ENCODE measurements around the gene RTL10.

Gene RTL10

DNA sequence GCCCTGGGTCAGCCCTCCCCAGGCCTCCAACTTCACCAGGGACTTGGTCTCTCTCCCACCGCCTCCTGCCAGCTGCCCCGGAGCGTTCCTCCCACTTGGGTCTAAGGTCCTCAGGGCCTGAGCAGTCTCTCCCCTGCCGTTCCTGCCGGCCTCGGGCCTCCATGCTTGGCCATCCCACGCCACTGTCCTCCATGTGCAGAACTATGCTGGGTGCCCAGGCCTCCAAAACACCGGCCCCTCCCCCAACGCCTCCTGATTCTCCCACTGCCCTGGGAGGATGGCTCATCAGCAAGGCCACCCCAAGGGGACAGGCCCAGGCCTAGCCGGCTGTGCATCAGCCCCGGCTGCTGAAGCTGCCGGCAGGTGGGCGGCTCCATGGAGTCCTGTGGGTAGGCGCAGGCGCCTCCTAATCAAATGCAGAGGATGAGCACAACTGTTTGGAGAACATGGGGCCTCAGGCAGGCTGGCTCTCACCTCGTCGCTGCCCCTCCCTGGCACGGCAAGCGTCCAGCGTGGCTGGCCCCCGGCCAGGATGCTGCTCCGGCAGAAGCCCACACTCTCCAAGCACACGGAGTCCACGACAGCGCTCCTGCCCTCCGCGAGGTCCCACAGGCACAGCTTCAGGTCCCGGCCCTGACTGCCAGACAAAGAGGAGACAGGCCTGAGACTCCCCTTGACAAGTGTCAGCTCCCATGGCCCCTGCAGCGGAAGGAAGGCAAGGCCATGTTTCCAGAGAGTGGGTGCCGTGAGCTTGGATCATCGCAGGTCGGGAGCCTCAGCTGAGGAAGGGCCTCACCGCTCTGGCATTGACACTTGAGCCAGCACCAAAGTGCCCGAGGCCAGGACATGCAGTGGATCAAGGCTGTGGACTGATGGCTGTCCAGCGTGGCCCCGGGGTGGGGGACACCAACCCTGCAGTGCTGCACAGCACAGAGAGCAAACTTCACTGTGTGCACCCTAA lies 42.6 kb downstream of the RTL10 start:
- no peak overlapping the region for H3K27ac Mint-ChIP-seq

DNA sequence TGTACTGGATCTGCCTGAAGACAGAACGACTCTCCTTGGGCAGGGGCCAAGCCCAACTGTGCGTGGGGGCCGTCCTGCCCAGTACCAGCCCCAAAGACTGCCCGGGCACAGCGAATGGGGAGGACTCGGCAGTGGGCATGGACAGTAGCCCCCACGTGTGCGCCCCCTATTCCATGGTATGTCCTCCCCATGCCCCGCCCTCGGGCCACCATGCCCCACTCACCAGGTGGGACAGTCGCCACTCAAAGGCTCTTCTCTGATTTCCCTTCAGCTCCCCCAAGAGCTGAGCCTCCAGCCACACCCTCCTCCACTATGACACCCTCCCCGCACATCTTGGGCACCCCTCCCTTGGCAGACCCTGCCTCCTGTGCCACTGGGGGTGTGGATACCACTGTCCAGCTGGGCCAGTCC lies 43.5 kb downstream of the RTL10 start:
- H3K4me1 Mint-ChIP-seq (ENCODE audit: low read depth), result peaks cover 10% of the 10 kb centered on the region
- no peak overlapping the region for H3K27ac Mint-ChIP-seq
- H3K27me3 Mint-ChIP-seq, result no peaks in the 10 kb centered on the region
- no peak overlapping the region for H3K4me3 Mint-ChIP-seq
- H3K9me3 Mint-ChIP-seq, result no peaks in the 10 kb centered on the region
- peaks cover 3% of the 10 kb centered on the region for H3K36me3 Mint-ChIP-seq (ENCODE audit: low read depth)

More for the DNA sequence above, 42.6 kb downstream of the RTL10 start:
- Mint-ChIP-seq H3K36me3 (ENCODE audit: low read depth) (peaks cover 3% of the 10 kb centered on the region), H3K4me1 (ENCODE audit: low read depth) (peaks cover 10% of the 10 kb centered on the region), H3K4me3 (no peak overlapping the region), H3K9me3 (no peaks in the 10 kb centered on the region), H3K27me3 (no peaks in the 10 kb centered on the region)

DNA sequence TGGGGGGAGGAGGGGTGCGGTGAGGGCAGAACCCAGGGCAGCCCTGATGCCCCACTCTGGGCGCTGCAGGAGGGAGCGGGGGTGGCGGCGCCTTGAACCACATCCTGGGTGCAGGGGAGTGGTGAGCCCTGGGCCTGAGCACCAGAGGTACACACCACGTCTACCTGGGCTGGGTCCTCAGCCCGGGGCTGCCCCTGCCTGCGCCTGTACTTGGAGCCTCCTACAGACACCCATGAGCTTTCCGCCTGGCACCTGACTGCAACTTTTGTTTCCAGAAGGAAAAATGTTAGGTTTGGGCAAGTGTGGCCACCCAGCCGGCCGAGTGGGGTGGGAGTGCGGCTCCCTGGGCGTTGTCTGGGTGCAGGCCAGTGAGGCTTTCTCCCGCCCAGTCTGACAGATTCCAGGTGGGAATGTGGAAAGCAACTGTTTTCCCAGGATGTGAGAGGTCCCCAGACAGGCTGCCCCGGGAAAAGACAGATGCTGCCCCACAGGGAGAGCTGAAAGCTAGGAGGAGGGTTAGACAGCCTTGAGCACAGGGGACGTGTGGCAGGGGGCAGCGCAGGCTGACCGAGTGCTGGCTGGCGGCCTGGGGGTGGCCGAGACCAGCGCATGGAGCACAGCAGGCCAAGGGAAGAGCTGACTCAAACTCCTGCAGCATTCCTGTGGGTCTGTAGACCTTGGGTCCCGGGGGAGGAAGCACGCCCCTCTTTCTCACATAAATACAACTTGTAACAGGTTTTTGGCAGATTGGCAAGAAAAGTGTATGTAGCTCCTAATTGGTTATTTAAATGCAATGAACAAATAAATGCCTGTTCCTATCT lies 44.1 kb downstream of the RTL10 start:
- H3K4me3 Mint-ChIP-seq, result no peak overlapping the region
- no peak overlapping the region for H3K27ac Mint-ChIP-seq
- H3K27me3 Mint-ChIP-seq, result no peaks in the 10 kb centered on the region
- peaks cover 3% of the 10 kb centered on the region for H3K36me3 Mint-ChIP-seq (ENCODE audit: low read depth)
- no peaks in the 10 kb centered on the region for H3K9me3 Mint-ChIP-seq
- H3K4me1 Mint-ChIP-seq (ENCODE audit: low read depth), result peaks cover 10% of the 10 kb centered on the region

DNA sequence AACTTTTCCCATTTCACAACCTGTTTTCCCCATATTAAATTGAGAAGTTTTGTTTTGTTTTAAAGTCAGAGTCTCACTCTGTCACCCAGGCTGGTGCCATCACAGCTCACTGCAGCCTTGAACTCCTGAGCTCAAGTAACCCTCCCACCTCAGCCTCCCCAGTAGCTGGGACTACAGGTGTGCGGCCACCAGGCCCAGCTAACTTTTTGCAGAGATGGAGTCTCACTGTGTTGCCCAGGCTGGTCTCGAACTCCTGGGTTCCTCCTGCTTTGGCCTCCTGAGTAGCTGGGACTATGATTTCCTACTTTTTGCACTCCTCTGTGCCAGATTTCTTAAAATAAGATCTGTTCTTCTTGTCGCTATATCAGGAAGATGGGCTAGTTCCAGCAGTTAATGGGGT lies 44.9 kb downstream of the RTL10 start:
- no peaks in the 10 kb centered on the region for H3K9me3 Mint-ChIP-seq
- no peak overlapping the region for H3K27ac Mint-ChIP-seq
- no peak overlapping the region for H3K4me3 Mint-ChIP-seq
- H3K27me3 Mint-ChIP-seq, result no peaks in the 10 kb centered on the region
- H3K4me1 Mint-ChIP-seq (ENCODE audit: low read depth), result peaks cover 10% of the 10 kb centered on the region
- peaks cover 3% of the 10 kb centered on the region for H3K36me3 Mint-ChIP-seq (ENCODE audit: low read depth)

DNA sequence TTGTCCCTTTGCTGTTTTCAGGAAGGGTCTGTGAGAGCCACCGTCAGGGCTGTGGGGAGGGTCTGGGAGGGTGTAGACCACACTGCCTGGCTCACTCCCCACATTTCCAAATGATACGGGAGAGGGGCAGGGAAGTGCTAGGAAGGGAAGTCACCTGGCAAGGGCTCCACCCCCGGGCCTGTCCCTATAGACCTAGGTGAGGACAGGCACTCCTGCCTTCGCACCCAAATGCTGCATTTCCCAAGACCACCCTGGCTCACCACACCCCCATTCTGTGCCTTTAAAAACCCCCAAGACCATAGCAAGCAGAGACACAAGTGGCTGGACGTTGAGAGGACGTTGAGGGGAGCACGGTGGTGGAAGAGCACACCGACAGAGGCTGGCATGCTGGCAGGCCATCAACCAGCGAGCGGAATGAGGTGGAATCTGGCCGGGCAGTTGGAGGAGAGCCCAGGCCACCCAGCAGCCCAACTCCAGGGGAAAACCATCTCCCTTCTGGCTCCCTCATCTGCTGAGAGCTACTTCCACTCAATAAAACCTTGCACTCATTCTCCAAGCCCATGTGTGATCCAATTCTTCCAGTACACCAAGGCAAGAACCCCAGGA lies 45.7 kb downstream of the RTL10 start:
- Mint-ChIP-seq H3K27ac (no peak overlapping the region), H3K36me3 (ENCODE audit: low read depth) (peaks cover 3% of the 10 kb centered on the region)

DNA sequence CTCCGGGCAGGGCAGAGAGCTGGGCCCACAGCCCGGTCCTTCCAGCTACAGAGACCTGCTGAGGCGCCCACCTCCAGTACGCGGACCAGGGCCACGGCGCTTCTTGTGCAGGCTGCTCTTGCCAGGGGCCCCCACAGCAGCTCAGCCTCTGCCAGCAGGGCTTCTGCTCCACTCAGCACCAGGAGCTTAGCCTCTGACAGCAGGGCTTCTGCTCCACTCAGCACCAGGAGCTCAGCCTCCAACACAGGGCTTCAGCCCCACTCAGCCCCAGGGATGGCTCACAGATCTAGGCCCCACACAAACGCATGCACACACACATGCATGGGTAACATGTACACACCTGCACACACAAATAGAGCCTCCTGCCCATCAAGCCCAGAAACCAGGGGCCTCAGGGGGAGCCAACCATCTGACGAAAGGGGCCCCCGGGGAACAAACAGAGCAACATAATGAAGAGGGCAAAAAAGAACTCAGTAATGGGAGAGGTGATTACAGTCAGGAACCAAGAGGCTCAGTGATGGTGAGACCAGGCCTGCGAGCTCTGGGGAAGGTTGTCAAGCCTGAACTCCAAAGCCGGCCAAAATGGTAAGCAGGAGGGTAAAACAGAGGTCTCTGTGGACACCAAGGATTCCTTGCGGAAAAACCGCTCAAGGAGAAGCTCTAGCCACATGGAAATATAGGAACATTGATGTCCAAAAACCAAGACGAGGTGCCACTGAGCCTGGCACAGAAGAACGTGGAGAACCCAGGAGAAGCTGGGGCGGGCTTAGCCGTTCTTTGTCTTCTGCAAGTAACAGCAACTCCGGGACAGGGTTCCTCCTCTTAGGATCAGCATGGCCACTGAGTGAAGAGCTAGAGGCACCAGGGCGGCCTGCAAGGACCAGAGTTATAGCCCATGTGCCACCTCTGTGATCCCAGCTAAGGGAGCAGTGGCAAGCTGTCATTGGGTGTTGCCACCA lies 46.5 kb downstream of the RTL10 start:
- H3K27me3 Mint-ChIP-seq, result no peaks in the 10 kb centered on the region
- H3K9me3 Mint-ChIP-seq, result no peaks in the 10 kb centered on the region
- peaks cover 3% of the 10 kb centered on the region for H3K36me3 Mint-ChIP-seq (ENCODE audit: low read depth)
- peaks cover 10% of the 10 kb centered on the region for H3K4me1 Mint-ChIP-seq (ENCODE audit: low read depth)
- no peak overlapping the region for H3K4me3 Mint-ChIP-seq
- H3K27ac Mint-ChIP-seq, result no peak overlapping the region

More for the DNA sequence above, 45.7 kb downstream of the RTL10 start:
- H3K4me1 Mint-ChIP-seq (ENCODE audit: low read depth), result peaks cover 10% of the 10 kb centered on the region
- H3K27me3 Mint-ChIP-seq, result no peaks in the 10 kb centered on the region
- H3K4me3 Mint-ChIP-seq, result no peak overlapping the region
- H3K9me3 Mint-ChIP-seq, result no peaks in the 10 kb centered on the region

DNA sequence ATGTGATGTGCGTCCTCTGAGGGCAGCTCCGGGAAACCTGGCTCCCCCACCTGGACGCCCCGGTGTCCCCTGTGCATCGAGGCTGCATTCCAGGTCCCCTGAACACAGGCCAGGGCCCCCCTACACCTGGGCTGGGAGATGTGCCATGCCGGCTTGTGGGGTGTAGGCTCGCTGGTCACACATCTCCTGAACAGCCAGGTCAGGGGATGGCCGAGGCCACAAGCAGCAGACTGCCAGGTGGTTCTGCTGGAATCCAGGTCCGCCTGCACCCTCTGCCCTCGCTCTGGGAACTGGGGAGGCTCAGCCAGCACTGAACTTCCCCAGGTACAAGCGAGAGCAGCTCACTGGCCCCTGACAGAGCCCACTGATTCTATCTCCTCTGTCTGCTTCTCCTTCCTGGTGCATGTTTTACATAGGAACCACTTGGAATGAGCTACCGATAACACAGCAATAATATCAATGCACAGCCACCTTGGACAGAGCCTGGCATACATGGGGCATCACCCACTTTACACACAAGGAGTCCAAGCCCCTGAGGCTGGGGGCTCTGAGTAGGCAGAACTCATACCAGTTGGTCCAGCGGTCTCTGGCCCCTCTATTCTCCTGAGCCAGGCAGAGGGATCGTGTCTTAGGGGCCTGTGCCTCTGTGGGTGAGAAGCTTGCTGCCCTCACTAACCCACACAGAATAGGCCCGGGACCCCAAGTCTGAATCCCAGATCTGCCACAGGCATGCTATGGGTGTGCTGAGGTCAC lies 47.3 kb downstream of the RTL10 start:
- Mint-ChIP-seq H3K36me3 (ENCODE audit: low read depth) (peaks cover 3% of the 10 kb centered on the region), H3K4me1 (ENCODE audit: low read depth) (peaks cover 10% of the 10 kb centered on the region), H3K27me3 (no peaks in the 10 kb centered on the region), H3K9me3 (no peaks in the 10 kb centered on the region), H3K27ac (no peak overlapping the region), H3K4me3 (no peak overlapping the region)

DNA sequence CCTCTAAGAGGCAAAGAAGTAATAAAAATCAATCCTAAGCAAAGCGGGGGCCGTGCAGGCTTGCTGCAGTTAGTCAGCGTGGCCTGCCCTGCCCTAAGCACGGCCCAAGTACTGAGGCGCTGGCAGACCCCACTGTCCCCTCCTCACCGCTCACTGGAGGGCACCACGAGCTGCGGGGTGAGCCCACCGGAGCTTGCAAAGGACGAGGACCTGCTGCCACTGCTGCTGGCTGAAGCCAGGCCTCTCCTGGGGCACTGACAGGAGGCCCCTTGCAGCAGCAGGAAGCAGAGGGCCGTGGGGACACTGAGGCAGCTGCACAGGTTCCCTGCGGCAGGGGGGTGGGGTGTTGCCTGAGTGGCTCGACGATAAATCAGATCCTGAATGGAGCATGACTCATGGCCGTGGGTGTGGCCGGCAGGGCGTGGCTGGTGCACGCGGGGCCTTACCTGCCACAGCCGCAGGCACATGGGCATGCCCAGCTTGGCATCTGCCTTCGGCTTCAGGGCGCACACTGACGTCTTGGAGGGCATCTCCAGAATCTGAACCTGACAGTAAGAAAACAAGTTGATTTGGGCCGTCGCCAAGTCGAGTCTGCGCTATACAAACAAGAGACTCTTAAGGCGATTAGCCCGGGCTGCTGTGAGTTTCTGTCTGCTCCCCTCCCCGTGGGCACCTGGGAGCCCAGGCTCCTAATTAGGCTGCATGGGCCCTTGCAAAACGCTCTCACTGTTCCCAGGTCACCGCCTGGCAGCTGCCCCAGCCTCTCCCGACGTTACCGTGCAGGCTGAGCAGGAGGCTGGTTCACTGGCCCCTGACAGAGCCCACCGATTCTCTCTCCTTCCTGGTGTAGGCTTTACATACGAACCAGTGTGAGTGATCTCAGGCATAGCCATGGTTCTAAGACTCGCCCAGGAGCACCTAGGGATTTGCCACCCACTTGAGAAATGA lies 48.2 kb downstream of the RTL10 start:
- no peak overlapping the region for H3K27ac Mint-ChIP-seq
- H3K9me3 Mint-ChIP-seq, result no peaks in the 10 kb centered on the region
- no peak overlapping the region for H3K4me3 Mint-ChIP-seq
- H3K36me3 Mint-ChIP-seq (ENCODE audit: low read depth), result peaks cover 10% of the 10 kb centered on the region
- H3K4me1 Mint-ChIP-seq (ENCODE audit: low read depth), result peaks cover 10% of the 10 kb centered on the region
- H3K27me3 Mint-ChIP-seq, result no peaks in the 10 kb centered on the region

DNA sequence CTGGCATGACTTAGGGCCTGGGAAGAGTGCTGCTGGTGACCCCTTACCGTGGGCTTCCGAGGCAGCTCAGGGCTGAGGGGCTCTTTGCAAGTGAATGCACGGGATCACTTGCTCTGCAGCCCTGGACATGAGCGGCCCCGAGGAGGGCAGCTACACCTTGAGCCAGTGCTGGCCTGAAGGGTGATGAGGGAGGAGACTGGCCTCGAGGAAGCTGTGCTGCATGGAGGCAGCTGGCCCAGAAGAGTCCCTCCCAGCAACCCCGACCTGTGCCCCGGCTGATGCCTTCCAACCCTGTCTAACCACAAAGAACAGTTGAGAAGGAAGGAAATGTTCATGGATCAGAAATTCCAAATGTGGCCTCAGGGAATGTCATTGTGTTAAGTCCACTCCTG lies 48.9 kb downstream of the RTL10 start:
- no peak overlapping the region for H3K4me3 Mint-ChIP-seq
- H3K27ac Mint-ChIP-seq, result no peak overlapping the region
- no peaks in the 10 kb centered on the region for H3K9me3 Mint-ChIP-seq
- H3K36me3 Mint-ChIP-seq (ENCODE audit: low read depth), result peaks cover 6% of the 10 kb centered on the region
- H3K4me1 Mint-ChIP-seq (ENCODE audit: low read depth), result peaks cover 4% of the 10 kb centered on the region
- no peaks in the 10 kb centered on the region for H3K27me3 Mint-ChIP-seq

Data from stimulated activated naive CD8-positive, alpha-beta T cell treated with anti-CD3 and anti-CD28 coated beads, Interleukin-15, Interleukin-2, amounts not matched to agents 100 ng/mL and 50 ng/mL, for 24 hours (primary cell).